Prostate gland (tissue), 2 donors: ENCODE measurements around the gene TMEM108.

Experiments
- POLR2A ChIP-seq: fragments of 450-650 bp; IDR thresholded peaks from one replicate; pipeline ENCODE4 v1.6.1; 2016; ENCODE audit warnings: antibody characterized with exemption, mild to moderate bottlenecking
- TF ChIP-seq, protein P1 (sequence below), 4 experiments: fragments of 200-600 bp in 2 of 4; fragments of 450-650 bp in 2 of 4; sonication (generic) in 2 of 4; IDR thresholded peaks; 1 replicate in 3 of 4; 2 replicates in 1 of 4; pipeline ENCODE4 v1.5.1; 2016 to 2019; ENCODE audit warnings: antibody characterized with exemption in 4 of 4, mild to moderate bottlenecking in 2 of 4, moderate library complexity in 2 of 4

DNA sequence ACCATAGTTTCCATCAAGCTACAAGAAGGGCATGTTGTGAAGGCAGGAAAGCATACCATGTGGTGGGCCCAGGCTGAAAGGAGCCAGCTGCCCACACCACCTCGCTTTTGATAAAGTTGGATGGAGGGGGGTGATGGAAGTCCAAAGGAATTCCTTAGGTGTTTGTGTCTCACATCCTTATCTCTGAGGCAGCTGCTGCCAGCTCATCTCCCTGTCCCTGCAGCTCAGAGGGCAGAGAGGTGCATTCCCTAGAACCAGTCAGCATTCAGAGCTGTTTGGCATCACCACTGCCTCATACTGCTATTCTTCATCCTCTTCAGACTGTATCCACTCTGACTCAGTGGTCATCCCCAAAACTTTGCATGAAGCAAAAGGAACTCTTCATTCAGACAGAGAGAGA is 220.2 kb downstream of the TMEM108 start:
- no peak for TF ChIP-seq POLR2A
- TF ChIP-seq, protein P1, sequence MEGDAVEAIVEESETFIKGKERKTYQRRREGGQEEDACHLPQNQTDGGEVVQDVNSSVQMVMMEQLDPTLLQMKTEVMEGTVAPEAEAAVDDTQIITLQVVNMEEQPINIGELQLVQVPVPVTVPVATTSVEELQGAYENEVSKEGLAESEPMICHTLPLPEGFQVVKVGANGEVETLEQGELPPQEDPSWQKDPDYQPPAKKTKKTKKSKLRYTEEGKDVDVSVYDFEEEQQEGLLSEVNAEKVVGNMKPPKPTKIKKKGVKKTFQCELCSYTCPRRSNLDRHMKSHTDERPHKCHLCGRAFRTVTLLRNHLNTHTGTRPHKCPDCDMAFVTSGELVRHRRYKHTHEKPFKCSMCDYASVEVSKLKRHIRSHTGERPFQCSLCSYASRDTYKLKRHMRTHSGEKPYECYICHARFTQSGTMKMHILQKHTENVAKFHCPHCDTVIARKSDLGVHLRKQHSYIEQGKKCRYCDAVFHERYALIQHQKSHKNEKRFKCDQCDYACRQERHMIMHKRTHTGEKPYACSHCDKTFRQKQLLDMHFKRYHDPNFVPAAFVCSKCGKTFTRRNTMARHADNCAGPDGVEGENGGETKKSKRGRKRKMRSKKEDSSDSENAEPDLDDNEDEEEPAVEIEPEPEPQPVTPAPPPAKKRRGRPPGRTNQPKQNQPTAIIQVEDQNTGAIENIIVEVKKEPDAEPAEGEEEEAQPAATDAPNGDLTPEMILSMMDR (IDR thresholded peaks at IDR 0.05): no peak
